Endothelial cell of umbilical vein (primary cell): ENCODE measurements around the gene PDCD11. TPM values are rescaled to one million over a fixed set of nuclear protein-coding genes. Genes with fewer than 3 reads are reported as not detected.

Source experiments
- BruUV-seq: library from RNA; stranded (reverse); fragments of 400-500 nt; replicated peaks from 2 replicates; lab custom pipeline; 2021; lab: Mats Ljungman, UMichigan
- CTCF ChIA-PET: fragments of 300-600, 350-600 bp; sonication (Branson Sonifier 250); formaldehyde crosslinking; loops from one replicate; lab custom pipeline; 2021; ENCODE audit warnings: antibody characterized with exemption, inconsistent platforms; lab: Charles Lee
- POLR2A ChIA-PET: fragments of 300-600, 350-600 bp; sonication (Branson Sonifier 250); formaldehyde crosslinking; loops from one replicate; lab custom pipeline; 2021; ENCODE audit warnings: antibody characterized with exemption, inconsistent platforms; lab: Charles Lee
- DNase-seq: peaks from one replicate; pipeline ENCODE4 v3.0.0-alpha.2; 2011; ENCODE audit warnings: low read depth, low spot score
- FAIRE-seq: peaks from 2 replicates; lab custom pipeline; 2011; peaks lifted over from hg19 to GRCh38; lab: Jason Lieb, UNC
- H2AFZ ChIP-seq: 2 replicates; pipeline ENCODE4 v1.6.0; 2012; ENCODE audit warnings: low read depth, low read length, control low read depth, inconsistent platforms
- H3K27ac ChIP-seq: 2 replicates; pipeline ENCODE4 v1.5.1; 2011; ENCODE audit warnings: low read depth, mild to moderate bottlenecking, control low read depth, low read length, moderate library complexity; ENCODE audit not compliant: insufficient read depth
- H3K27me3 ChIP-seq, 2 experiments: 2 replicates each; pipeline versions ENCODE4 v1.6.0 to v1.6.1; 2011; ENCODE audit warnings: low read length in 2 of 2, mixed read lengths in 1 of 2; ENCODE audit not compliant: control insufficient read depth in 2 of 2, insufficient read depth in 2 of 2
- H3K36me3 ChIP-seq, 2 experiments: 2 replicates in 1 of 2; 3 replicates in 1 of 2; pipeline ENCODE4 v1.5.1; 2011; ENCODE audit warnings: low read length in 2 of 2, mild to moderate bottlenecking in 1 of 2, moderate library complexity in 1 of 2; ENCODE audit not compliant: control insufficient read depth in 2 of 2, insufficient read depth in 2 of 2; ENCODE audit errors: extremely low read depth in 1 of 2
- H3K4me1 ChIP-seq: 3 replicates; pipeline ENCODE4 v1.5.1; 2011; ENCODE audit warnings: mild to moderate bottlenecking, low read length; ENCODE audit not compliant: control insufficient read depth, insufficient read depth; ENCODE audit errors: extremely low read depth
- H3K4me2 ChIP-seq: 2 replicates; pipeline ENCODE4 v1.6.1; 2011; ENCODE audit warnings: low read length, control low read depth, mixed read lengths; ENCODE audit not compliant: insufficient read depth
- H3K4me3 ChIP-seq, 3 experiments: fragments of 200-600 bp in 1 of 3; sonication (generic), shearing (Covaris generic) in 1 of 3; replicated peaks in 1 of 3; 2 replicates each; pipeline ENCODE4 v1.5.1; 2011 to 2016; ENCODE audit warnings: control low read depth in 3 of 3, low read length in 3 of 3, mild to moderate bottlenecking in 2 of 3, inconsistent platforms in 1 of 3, low read depth in 1 of 3, moderate library complexity in 1 of 3; ENCODE audit not compliant: insufficient read depth in 1 of 3
- H3K79me2 ChIP-seq: 2 replicates; pipeline ENCODE4 v1.6.0; 2012; ENCODE audit warnings: low read length, inconsistent platforms; ENCODE audit not compliant: control insufficient read depth, insufficient read depth
- H3K9ac ChIP-seq: replicated peaks from 2 replicates; pipeline ENCODE3; 2011; ENCODE audit warnings: low read length, control low read depth; ENCODE audit not compliant: insufficient read depth; ENCODE audit errors: extremely low read depth
- H3K9me1 ChIP-seq: replicated peaks from 3 replicates; pipeline ENCODE4 v1.6.0; 2011; ENCODE audit warnings: mild to moderate bottlenecking, low read length; ENCODE audit not compliant: control insufficient read depth, insufficient read depth; ENCODE audit errors: extremely low read depth
- H3K9me3 ChIP-seq: replicated peaks from 2 replicates; pipeline ENCODE4 v1.5.1; 2012; ENCODE audit warnings: low read length, inconsistent platforms; ENCODE audit not compliant: control insufficient read depth, insufficient read depth
- H4K20me1 ChIP-seq: replicated peaks from 2 replicates; pipeline ENCODE3; 2011; ENCODE audit warnings: mild to moderate bottlenecking, low read length; ENCODE audit not compliant: control insufficient read depth, insufficient read depth; ENCODE audit errors: extremely low read depth
- CTCF ChIP-seq, 2 donors: IDR thresholded peaks; 1 replicate in 1 of 2; 2 replicates in 1 of 2; pipeline ENCODE4 v1.5.1; 2011; ENCODE audit warnings: low read length in 2 of 2, mild to moderate bottlenecking in 2 of 2, moderate library complexity in 2 of 2, control low read depth in 1 of 2, inconsistent platforms in 1 of 2, low read depth in 1 of 2; ENCODE audit not compliant: insufficient read depth in 1 of 2; ENCODE audit errors: extremely low read depth in 1 of 2
- EZH2 ChIP-seq: IDR thresholded peaks from 2 replicates; pipeline ENCODE4 v1.6.1; 2012; ENCODE audit warnings: borderline replicate concordance, low read depth, mild to moderate bottlenecking, moderate library complexity, low read length, inconsistent platforms; ENCODE audit not compliant: severe bottlenecking
- FOS ChIP-seq: IDR thresholded peaks from 2 replicates; pipeline ENCODE4 v1.6.1; 2011; ENCODE audit warnings: mild to moderate bottlenecking, low read length, moderate library complexity, borderline replicate concordance; ENCODE audit not compliant: insufficient read depth
- GATA2 ChIP-seq: IDR thresholded peaks from 2 replicates; pipeline ENCODE4 v1.7.0; 2011; ENCODE audit warnings: low read depth, mild to moderate bottlenecking, moderate library complexity, mixed read lengths, low read length; ENCODE audit not compliant: insufficient read length, insufficient read depth
- JUN ChIP-seq: IDR thresholded peaks from 2 replicates; pipeline ENCODE4 v1.6.1; 2011; ENCODE audit warnings: borderline replicate concordance, low read depth; ENCODE audit not compliant: insufficient read length, insufficient read depth
- MAX ChIP-seq: IDR thresholded peaks from 2 replicates; pipeline ENCODE4 v1.6.1; 2011; ENCODE audit not compliant: insufficient read depth, insufficient read length
- MYC ChIP-seq: IDR thresholded peaks from one replicate; pipeline ENCODE4 v1.6.1; 2011; ENCODE audit warnings: mild to moderate bottlenecking, low read depth, low read length
- POLR2A ChIP-seq: IDR thresholded peaks from 2 replicates; pipeline ENCODE4 v1.6.1; 2012; ENCODE audit warnings: low read depth, mild to moderate bottlenecking, control low read depth, low read length
- POLR2AphosphoS5 ChIP-seq: IDR thresholded peaks from 2 replicates; pipeline ENCODE4 v1.6.1; 2012; ENCODE audit warnings: low read depth, mild to moderate bottlenecking, control low read depth, low read length, moderate library complexity; ENCODE audit not compliant: insufficient read depth
- dilution Hi-C: fragments of 300-500 bp; cut with MboI; formaldehyde crosslinking; loops from one replicate; pipeline ENCODE4 v1.15.0; 2019; ENCODE audit warnings: low sequenced_read_pairs; ENCODE audit not compliant: extremely low pct_ligation_motif_present
- intact Hi-C: fragments of 100-400 bp; cut with micrococcal nuclease; formaldehyde crosslinking; loops from one replicate; pipeline ENCODE4 v1.10.0; 2022
- polyA plus RNA-seq, 4 experiments: library from polyadenylated mRNA; depleted of rRNA in 3 of 4; stranded (reverse) in 3 of 4; unstranded in 1 of 4; fragments of >200 nt; gene quantifications; 2 replicates each; pipeline versions ENCODE4 v1.2.1 to v1.2.3, GENCODE V29; 2011 to 2012; ENCODE audit warnings: missing spikeins in 1 of 4
- total RNA-seq: library from RNA; stranded (reverse); gene quantifications from 2 replicates; pipeline ENCODE4 v1.2.3, GENCODE V29; 2021

Gene PDCD11
- total and polyA plus RNA-seq, 2 donors (not counting 3 experiments of a cell fraction or from before 2014, with no cell fraction given) = 12.6 to 52.7 TPM

GRCh38 chr10:103450201-103450695, 53.8 kb downstream of the PDCD11 start:
- H3K4me3 ChIP-seq = no peak overlapping the region
- H2AFZ ChIP-seq = no peak overlapping the region
- ChIA-PET POLR2A (no interaction called here), CTCF (interaction anchor here (0.9 to 2.5 kb wide), 5 partner anchors 15 to 143 kb away, joined by 3 to 8 read pairs (median 4); no protein-coding TSS in a partner anchor)
- H3K79me2 ChIP-seq = peaks cover 7% of the 10 kb centered on the region
- intact Hi-C loops = loop anchor here (2.0 kb wide), 1 partner anchor 33 kb away; no protein-coding TSS in a partner anchor
- no peaks in the 10 kb centered on the region for H4K20me1 ChIP-seq
- no peaks in the 10 kb centered on the region for H3K9me1 ChIP-seq
- no peaks in the 10 kb centered on the region for H3K9me3 ChIP-seq
- peaks cover 5 to 18% of the 10 kb centered on the region in 2 experiments for H3K36me3 ChIP-seq
- H3K27me3 ChIP-seq = no peaks in the 10 kb centered on the region
- H3K9ac ChIP-seq = no peak overlapping the region
- no peak for FAIRE-seq
- BruUV-seq = no TSS peak
- dilution Hi-C loops = no loop called here
- no peak overlapping the region for H3K27ac ChIP-seq
- no peak overlapping the region for H3K4me2 ChIP-seq
- TF ChIP-seq CTCF (IDR thresholded peaks at IDR 0.05; ENCODE audit: extremely low read depth in 1 of 2, insufficient read depth in 1 of 2, low read depth in 1 of 2, low read length in 2 of 2) = no peak
- TF ChIP-seq MYC = no peak
- no peak for TF ChIP-seq EZH2
- TF ChIP-seq MAX = no peak
- TF ChIP-seq JUN = no peak
- TF ChIP-seq POLR2AphosphoS5 = no peak
- TF ChIP-seq FOS = no peak
- TF ChIP-seq GATA2 = no peak
- no peak for TF ChIP-seq POLR2A
- DNase-seq = no peak
- peaks cover 55% of the 10 kb centered on the region for H3K4me1 ChIP-seq
